HTR-8/SVneo (cell line): Measurements from ENCODE around the gene ADTRP.
A peak's percentile ranks its signal among the peaks of the same experiment; 100 is the strongest.
"Not testable (repeated sequence)": the region's sequence is repeated elsewhere in the genome, so short reads cannot be mapped to it uniquely, and the experiment has no call there.

Source experiments
- DNase-seq: peaks from one replicate; pipeline ENCODE4 v3.0.0; 2011; ENCODE audit warnings: low spot score, mixed read lengths; ENCODE audit not compliant: insufficient read length
- FAIRE-seq: peaks from 2 replicates; lab custom pipeline; 2011; peaks lifted over from hg19 to GRCh38; lab: Jason Lieb, UNC

Gene ADTRP

GRCh38 chr6:11804701-11805100 is 26.1 kb upstream of the ADTRP start:
- DNase-seq = no peak
- no peak for FAIRE-seq

GRCh38 chr6:11804135-11804534 is 25.5 kb upstream of the ADTRP start:
- DNase-seq (no peak), FAIRE-seq (no peak)

- FAIRE-seq (no peak), DNase-seq (no peak)
These were observed 25.0 kb upstream of the ADTRP start for GRCh38 chr6:11803591-11803971.

- FAIRE-seq = no peak
- DNase-seq = no peak
These were observed 24.4 kb upstream of the ADTRP start for GRCh38 chr6:11802886-11803590.

DNA sequence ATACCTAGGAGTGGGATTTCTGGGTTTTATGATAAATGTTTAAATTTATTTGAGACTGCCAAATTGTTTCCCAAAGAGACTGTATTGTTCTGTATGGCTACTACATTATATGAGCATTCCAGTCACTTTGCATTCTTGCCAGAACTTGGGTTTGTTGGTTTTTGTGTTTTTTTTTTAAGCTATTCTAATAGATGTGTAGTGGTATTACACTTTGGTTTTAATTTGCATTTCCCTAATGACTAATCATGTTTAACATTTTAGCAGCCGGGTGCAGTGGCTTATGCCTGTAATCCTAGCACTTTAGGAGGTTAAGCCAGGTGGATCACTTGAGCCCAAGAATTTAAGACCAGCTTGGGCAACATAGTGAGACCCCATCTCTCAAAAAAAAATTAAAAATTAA is 21.9 kb upstream of the ADTRP start:
- DNase-seq, FAIRE-seq: not testable (repeated sequence)

- FAIRE-seq = no peak
- DNase-seq = no peak
These were observed 19.9 kb upstream of the ADTRP start for GRCh38 chr6:11798538-11798937.

DNA sequence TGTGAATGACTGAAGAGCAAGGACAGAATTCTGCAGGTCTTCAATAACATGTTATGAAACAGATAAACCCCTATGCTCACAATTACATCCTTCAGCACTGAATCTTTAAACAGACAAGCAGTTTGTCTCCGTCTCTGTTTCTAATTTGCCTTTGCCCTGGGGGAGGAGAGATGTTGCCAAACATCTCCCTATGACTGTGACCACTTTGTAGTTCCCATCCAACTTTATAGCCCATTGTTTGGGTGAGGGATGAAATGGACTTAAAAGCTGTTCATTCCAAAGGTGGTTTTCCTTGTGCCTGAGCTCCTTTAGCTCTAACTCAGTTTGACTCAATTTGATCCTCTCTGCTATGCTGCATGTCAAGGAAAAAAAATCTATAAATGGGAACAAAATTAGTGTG is 19.5 kb upstream of the ADTRP start:
- FAIRE-seq (no peak), DNase-seq (no peak)

DNA sequence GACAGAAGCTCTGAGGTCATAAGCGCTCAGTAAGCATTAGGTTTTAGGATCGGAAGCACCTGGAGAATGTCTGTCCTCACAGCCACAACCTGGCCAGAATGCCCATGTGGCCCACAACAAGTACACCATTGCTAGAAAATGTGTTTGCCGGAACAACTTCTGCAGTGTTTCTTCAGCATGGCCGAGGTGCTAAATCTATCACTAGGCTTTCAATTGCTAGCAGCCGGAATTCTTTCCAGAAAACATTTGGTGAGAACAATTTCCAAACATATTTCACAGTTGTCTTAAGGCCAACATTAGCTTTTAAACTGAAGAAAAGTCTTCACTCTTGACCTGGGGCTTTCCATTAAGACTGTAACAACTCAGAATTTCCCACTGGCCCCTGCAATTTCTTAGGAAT is 18.2 kb upstream of the ADTRP start:
- FAIRE-seq = no peak
- DNase-seq = no peak

DNA sequence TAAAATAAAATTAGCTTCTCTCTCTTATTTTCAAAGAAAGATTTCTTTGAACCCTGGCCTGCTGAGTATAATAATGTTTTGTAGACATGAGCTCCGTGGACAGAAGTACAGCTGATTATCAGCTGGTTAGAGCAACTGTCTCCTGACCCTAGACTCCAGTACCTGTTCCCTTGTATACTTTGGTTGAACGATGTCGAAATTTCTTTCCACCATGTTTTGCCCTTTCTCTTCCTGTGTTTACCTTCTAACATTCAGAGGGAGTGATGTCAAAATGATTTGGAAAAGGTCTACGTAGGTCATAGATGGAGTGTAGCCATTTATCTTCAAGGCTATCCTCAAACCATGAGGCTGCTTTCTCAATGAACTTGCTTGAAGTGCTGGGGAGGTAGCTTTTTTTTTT is 16.8 kb upstream of the ADTRP start:
- FAIRE-seq = no peak
- DNase-seq = no peak

GRCh38 chr6:11793277-11793676 is 14.7 kb upstream of the ADTRP start:
- FAIRE-seq (no peak), DNase-seq (no peak)

- DNase-seq (no peak), FAIRE-seq (no peak)
These were observed 12.9 kb upstream of the ADTRP start for GRCh38 chr6:11791354-11792107.

DNA sequence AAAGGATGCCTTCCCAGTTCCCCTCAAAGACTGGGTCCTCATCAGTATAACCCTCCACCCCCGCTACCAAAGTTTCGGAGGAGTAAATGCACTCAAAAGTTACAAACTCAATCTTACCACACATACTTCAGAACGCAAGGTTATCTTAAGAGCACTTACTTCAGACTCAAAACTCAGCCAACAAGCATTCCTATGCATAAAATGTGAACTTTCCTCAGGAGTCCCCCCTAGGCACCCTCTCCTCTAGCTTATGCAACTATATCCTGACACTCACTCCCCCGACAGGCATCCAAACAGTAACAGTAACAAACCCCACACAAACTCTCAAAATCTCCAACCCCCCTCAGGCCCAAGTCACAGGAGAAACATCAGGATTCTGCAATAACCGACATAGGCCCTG is 11.1 kb upstream of the ADTRP start:
- DNase-seq (no peak), FAIRE-seq (no peak)

DNA sequence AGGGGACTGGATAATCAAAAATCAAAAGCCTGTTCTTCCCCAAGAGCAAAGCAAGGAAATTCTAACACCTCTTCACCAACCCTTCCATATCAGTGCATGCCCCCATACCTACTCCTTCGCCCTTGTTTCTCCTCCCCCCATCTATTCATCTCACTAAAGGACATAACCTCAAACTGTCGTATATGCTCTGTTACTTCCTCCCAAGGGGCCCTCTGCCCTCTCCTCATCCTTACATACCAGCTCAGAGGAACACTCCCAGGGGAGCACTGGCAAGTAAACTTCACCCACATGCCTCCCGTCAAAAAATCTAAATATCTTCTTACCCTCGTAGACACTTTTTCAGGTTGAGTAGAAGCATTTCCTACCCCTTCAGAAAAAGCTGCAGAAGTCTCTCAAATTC is 9.4 kb upstream of the ADTRP start:
- DNase-seq = no peak
- FAIRE-seq = no peak

- no peak for FAIRE-seq
- DNase-seq = no peak
These were observed 7.4 kb upstream of the ADTRP start for GRCh38 chr6:11785774-11786579.

- FAIRE-seq = no peak
- no peak for DNase-seq
These were observed 6.8 kb upstream of the ADTRP start for GRCh38 chr6:11785415-11785773.

DNA sequence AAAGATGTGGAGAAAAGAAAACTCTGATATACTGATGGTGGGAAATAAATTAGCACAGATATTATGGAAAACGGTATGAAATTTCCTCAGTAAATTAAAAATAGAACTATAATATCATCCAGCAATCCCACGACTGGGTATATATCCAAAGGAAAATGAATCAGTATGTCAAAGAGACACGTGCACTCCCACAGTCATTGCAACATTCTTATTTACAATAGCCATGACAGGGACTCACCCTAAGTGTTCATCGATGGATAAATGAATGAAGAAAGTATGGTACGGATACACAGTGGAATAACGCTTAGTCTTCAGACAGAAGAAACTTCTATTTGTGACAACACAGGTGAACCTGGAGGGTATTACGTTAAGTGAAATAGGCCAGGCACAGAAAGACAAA is 5.7 kb upstream of the ADTRP start:
- DNase-seq = no peak
- no peak for FAIRE-seq

- no peak for DNase-seq
- FAIRE-seq = peak; percentile 33
These were observed 5.0 kb upstream of the ADTRP start for GRCh38 chr6:11783524-11784064.

- FAIRE-seq (no peak), DNase-seq (no peak)
These were observed 3.9 kb upstream of the ADTRP start for GRCh38 chr6:11782524-11782923.

DNA sequence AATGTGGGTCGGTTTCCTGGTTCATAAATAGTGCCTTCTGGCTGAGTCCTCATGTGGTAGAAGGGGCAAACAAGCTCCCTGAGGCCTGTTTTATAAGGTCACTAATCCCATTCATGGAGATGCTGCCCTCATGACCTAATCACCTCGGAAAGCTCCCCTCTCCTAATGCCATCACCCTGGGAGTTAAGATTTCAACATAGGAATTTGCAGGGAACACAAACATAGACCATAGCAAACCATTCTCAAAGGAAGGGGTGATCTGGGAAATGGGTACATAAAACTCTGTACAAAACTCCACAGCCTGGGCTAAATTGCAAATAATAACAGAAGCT is 1.5 kb upstream of the ADTRP start:
- no peak for DNase-seq
- no peak for FAIRE-seq

- DNase-seq (no peak), FAIRE-seq (no peak)
These were observed 910 bp upstream of the ADTRP start for GRCh38 chr6:11779329-11780096.
